Mesothelial cell of epicardium (in vitro differentiated cells): ENCODE measurements around the gene FAM107A. TPM values are rescaled to one million over a fixed set of nuclear protein-coding genes. Genes with fewer than 3 reads are reported as not detected.

ENCODE experiments used
- DNase-seq, 2 experiments: peaks; one replicate each; pipeline ENCODE4 v3.0.0; 2021; ENCODE audit warnings: low spot score in 2 of 2; ENCODE audit not compliant: unreplicated experiment in 2 of 2
- H3K27ac Mint-ChIP-seq: 2 replicates; pipeline ENCODE4 v1.8.0; 2021; ENCODE audit warnings: mixed read lengths
- H3K27me3 Mint-ChIP-seq: 2 replicates; pipeline ENCODE4 v1.8.0; 2021; ENCODE audit warnings: low read depth, mixed read lengths
- H3K36me3 Mint-ChIP-seq: 2 replicates; pipeline ENCODE4 v1.8.0; 2021; ENCODE audit warnings: mixed read lengths
- H3K4me1 Mint-ChIP-seq: 2 replicates; pipeline ENCODE4 v1.8.0; 2021; ENCODE audit warnings: mixed read lengths
- H3K4me3 Mint-ChIP-seq: 2 replicates; pipeline ENCODE4 v1.8.0; 2021; ENCODE audit warnings: mild to moderate bottlenecking, moderate library complexity, mixed read lengths
- H3K9me3 Mint-ChIP-seq: 2 replicates; pipeline ENCODE4 v1.8.0; 2021; ENCODE audit warnings: mixed read lengths
- CTCF ChIP-seq: fragments of 200-600 bp; sonication (generic); IDR thresholded peaks from one replicate; pipeline ENCODE4 v1.5.0; 2021; ENCODE audit warnings: antibody characterized with exemption; ENCODE audit not compliant: unreplicated experiment
- total RNA-seq: library from RNA; stranded (reverse); gene quantifications from 3 replicates; pipeline ENCODE4 v1.2.1, GENCODE V29; 2021

Gene FAM107A
- total RNA-seq, 1 donor from 2014 or later, result not detected

- no peak overlapping the region for H3K4me3 Mint-ChIP-seq
- no peaks in the 10 kb centered on the region for H3K27me3 Mint-ChIP-seq
- no peaks in the 10 kb centered on the region for H3K36me3 Mint-ChIP-seq
- DNase-seq, result no peak
- no peak overlapping the region for H3K27ac Mint-ChIP-seq
- H3K9me3 Mint-ChIP-seq, result peaks cover 9% of the 10 kb centered on the region
- H3K4me1 Mint-ChIP-seq, result peaks cover 25% of the 10 kb centered on the region
- no peak for TF ChIP-seq CTCF
Observed at GRCh38 chr3:58540176-58540858, 36.9 kb downstream of the FAM107A start.

- no peak for DNase-seq
- peaks cover 25% of the 10 kb centered on the region for H3K4me1 Mint-ChIP-seq
- H3K36me3 Mint-ChIP-seq, result no peaks in the 10 kb centered on the region
- H3K9me3 Mint-ChIP-seq, result peaks cover 4% of the 10 kb centered on the region
- no peak overlapping the region for H3K27ac Mint-ChIP-seq
- TF ChIP-seq CTCF, result no peak
- no peak overlapping the region for H3K4me3 Mint-ChIP-seq
- no peaks in the 10 kb centered on the region for H3K27me3 Mint-ChIP-seq
Observed at GRCh38 chr3:58539626-58540025, 37.6 kb downstream of the FAM107A start.

- Mint-ChIP-seq H3K27me3 (no peaks in the 10 kb centered on the region), H3K27ac (peak overlapping the region; percentile 87), H3K4me3 (peak overlapping the region; percentile 58), H3K4me1 (peaks cover 25% of the 10 kb centered on the region), H3K36me3 (peaks cover 2% of the 10 kb centered on the region), H3K9me3 (no peaks in the 10 kb centered on the region)
- TF ChIP-seq CTCF, result no peak
- no peak for DNase-seq
Observed at GRCh38 chr3:58537412-58538301, 39.5 kb downstream of the FAM107A start.

DNA sequence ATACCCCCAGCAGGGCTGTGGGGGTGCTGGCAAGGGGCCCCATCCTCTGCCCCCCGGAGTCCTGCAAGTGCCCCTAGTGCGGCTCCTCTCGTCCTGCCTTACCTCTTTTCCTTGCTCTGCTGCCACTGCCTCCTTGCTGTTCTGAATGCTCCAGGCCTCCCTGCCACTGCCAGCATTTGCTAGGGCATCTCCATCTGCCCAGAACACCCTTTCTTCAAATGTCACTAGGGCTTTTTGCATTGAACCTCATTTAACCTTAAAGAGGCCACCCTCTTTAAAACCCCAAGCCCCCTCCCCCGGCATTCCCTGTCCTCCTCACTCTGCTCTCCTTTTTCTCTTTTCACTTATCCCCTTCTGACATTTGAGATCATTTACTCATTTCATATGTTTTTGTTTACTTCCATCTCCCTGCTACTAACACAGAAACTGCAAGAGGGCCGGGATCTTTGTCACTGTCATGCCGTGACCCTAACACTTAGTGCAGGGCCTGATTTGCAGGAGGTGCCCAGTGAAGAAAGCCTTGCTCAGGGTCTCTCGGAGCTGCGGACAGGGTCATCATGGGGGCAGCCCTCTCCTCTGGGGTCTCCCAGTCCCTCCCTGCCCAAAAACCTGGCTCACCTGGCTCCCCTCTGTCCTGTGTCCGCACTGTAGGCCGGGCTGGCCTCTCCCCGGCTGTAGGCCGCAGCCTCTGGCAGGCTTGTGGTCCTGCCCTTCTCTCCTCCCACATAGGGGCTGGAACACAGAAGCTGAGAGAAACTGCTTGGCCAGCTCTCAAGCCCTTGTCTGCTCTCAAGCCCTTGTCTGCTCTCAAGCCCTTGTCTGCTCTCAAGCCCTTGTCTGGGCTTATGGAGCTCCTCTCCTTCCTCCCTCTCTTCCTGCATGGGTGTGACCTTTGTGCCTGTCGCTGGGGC is 40.4 kb downstream of the FAM107A start, which contains the start of gene ACOX2:
TSS of gene ACOX2 (minus strand) at position 690 of the 911 bp plus-strand sequence. CDS start 2,084 bp downstream, outside the sequence.
- peak within 1 kb of the TSS; percentile 58 for H3K4me3 Mint-ChIP-seq
- DNase-seq, result no peak
- H3K36me3 Mint-ChIP-seq, result peaks cover 2% of the 10 kb centered on the region
- H3K27me3 Mint-ChIP-seq, result no peaks in the 10 kb centered on the region
- no peak for TF ChIP-seq CTCF
- peak within 1 kb of the TSS; percentile 87 for H3K27ac Mint-ChIP-seq
- peaks cover 26% of the 10 kb centered on the region for H3K4me1 Mint-ChIP-seq
- H3K9me3 Mint-ChIP-seq, result no peaks in the 10 kb centered on the region
